HG02759 (cell line): Measurements from ENCODE around the gene AIFM3.

ENCODE experiments used
- ATAC-seq: cut with Tn5 transposase; IDR thresholded peaks from one replicate; pipeline ENCODE4 v1.9.1; 2021; ENCODE audit warnings: mild to moderate bottlenecking, moderate library complexity; ENCODE audit not compliant: unreplicated experiment

AIFM3 gene

DNA sequence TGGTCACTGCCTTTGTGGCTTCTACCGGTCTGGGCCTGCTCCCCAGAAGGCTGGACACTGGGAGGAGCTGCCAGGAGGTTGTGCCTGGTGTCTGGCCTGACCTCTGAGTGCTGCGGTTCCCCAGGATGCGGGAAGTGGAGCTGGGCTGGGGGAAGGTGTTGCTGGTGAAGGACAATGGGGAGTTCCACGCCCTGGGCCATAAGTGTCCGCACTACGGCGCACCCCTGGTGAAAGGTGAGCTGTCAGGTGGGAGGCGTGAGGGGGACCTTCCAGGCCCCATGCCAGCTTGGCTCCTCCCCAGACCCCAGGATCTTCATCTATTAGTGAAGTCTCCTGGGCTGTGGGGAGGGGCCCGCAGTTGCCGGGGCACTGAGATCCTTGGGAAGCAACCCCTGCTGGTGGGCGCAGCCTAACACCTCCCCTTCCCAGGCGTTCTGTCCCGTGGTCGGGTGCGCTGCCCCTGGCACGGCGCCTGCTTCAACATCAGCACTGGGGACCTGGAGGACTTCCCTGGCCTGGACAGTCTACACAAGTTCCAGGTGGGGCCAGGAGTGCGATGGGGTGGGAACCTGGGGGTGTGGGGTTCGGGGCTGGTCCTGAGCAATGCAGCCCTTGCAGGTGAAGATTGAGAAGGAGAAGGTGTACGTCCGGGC lies 6.7 kb downstream of the AIFM3 start:
- no peak for ATAC-seq

GRCh38 chr22:20974336-20974955 lies 7.4 kb downstream of the AIFM3 start:
- no peak for ATAC-seq

DNA sequence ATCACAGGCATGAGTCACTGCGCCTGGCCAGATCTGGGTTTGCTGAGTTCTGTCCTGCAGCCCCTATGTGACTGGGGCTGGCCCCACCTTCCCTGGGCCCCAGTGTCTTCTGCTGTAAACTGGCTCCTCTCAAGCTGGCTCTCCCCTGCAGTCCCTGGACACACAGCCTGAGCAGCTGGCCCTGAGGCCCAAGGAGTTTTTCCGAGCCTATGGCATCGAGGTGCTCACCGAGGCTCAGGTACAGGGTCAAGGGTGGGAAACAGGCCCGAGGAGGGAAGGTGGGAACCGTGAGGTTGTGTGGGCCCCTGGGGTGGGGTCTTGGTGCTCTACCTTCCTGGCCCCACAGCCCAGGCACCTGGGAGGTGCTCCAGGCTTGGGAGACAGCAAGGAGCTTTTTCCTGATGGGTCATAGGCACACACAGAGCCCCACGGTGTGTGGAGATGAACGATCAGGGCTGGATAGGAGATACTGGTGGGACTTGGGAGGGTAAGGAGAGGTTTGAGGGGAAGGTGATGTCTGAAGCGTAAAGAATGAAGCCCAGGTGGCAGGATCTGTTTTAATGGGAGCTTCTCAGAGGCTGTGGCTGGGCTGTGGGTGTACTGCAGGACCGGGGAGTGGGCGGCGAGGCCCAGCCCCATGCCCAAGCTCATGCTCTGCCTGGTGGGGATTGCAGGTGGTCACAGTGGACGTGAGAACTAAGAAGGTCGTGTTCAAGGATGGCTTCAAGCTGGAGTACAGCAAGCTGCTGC lies 8.7 kb downstream of the AIFM3 start:
- ATAC-seq: no peak

- no peak for ATAC-seq
Observed at GRCh38 chr22:20976291-20976877, 9.3 kb downstream of the AIFM3 start.

- ATAC-seq: no peak
Observed at GRCh38 chr22:20977019-20977418, 10.0 kb downstream of the AIFM3 start.

DNA sequence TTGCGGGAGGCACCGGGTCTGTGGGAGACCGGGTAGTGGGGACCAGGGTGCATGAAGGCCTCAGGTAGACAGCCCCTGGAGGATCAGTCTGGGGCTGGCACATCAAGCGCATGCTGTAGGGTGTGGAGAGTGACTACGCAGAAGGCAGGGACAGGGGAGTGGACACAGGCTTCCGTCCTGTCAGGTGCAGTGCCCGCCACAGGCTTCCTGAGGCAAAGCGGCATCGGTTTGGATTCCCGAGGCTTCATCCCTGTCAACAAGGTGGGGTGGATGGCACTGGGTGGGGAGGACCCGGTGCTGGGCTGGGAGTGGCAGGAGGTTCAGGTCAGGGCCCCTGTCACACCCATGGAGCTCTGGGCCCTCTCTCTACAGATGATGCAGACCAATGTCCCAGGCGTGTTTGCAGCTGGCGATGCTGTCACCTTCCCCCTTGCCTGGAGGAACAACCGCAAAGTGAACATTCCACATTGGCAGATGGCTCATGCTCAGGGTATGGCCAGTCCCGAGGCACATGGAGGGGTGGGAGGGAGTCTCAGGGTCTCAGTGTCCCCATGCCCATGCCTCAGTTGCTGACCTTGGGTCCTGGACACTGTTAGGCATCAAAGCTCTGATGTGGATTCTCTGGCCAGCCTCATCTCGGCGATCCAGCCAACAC lies 10.6 kb downstream of the AIFM3 start:
- ATAC-seq: no peak

DNA sequence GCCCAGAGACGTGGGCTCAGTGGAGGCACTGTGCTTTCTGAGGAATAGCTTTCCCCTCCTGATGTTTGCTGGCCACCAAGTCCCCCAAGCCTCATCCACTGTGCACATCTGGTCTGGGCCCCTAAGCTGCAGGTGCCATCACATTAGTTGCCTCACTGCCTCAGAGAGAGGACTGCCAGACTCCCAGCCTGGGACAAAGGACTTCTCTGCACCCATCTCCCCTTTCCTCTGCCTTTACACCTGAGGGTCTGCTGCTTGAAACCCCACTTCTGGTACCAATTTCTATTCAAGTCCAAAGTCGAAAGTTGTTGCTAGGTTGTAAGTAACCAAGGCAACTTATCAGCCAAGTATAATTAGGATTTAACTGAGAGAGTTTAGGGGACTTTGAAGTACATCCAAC lies 11.4 kb downstream of the AIFM3 start:
- ATAC-seq: no peak

DNA sequence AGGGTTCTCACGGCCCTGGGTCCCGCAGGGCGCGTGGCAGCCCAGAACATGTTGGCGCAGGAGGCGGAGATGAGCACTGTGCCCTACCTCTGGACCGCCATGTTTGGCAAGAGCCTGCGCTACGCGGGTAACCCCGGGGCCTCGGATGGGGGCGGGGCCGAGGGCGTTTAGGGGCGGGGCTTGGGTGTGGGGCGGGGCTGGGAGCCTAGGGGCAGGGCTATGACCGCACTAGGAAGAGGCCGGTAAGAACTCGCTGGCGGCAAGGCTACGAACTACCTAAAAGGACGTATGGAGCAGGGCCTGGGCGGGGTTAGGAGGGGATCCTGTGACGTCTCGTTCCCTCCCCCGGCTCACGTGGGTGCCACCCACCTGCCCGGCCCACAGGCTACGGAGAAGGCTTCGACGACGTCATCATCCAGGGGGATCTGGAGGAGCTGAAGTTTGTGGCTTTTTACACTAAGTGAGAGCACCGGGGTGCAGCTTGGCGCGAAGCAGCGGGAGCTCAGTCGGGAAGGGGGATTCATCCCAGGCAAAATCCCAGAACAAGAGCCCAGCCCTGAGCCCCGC lies 12.3 kb downstream of the AIFM3 start:
- ATAC-seq: no peak

- ATAC-seq: no peak
Observed at GRCh38 chr22:20979940-20980453, 12.9 kb downstream of the AIFM3 start.

DNA sequence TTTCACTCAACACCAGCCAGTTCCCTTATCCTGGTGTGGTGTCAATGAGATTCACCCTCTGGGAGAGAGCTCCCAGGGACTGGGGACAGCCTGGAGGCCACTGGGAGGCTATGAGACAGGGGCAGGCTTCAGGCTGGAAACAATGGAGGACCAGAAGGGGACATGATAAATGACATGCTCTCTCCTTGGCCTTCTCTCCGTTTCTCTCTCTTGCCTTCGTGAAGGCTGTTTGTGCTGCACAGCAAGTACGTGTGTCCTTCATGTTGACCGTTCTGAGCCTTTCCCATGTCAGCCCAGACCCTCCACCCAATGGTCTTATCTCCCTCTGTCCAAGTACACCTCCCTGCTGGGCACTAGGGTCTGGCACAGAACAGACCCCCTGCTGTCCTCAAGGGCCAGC lies 13.5 kb downstream of the AIFM3 start:
- no peak for ATAC-seq

GRCh38 chr22:20980938-20981722 lies 14.1 kb downstream of the AIFM3 start:
- ATAC-seq: no peak

- peak; percentile 87 for ATAC-seq
Observed at GRCh38 chr22:20981787-20982562, 14.9 kb downstream of the AIFM3 start, which contains the start of gene LZTR1. TSS of gene LZTR1 (plus strand) at chr22:20982297. CDS start at chr22:20982372, 75 bp downstream.

DNA sequence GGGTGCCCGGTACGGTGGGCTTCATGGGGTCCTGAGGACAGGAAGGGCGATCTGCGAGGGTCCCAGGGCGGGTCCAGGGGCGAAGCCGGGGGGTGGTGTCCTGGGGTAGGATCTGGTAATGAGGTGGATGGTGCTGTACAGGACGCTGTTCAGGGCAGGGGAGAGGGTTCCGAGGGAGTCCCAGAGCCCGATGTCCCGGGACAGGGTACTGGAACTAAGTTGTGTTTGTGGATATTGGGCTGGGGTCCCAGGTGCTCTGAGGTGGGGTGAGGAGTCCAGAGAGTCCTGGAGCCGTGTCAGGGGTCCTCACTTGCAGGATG lies 15.5 kb downstream of the AIFM3 start:
- ATAC-seq: peak; percentile 19

DNA sequence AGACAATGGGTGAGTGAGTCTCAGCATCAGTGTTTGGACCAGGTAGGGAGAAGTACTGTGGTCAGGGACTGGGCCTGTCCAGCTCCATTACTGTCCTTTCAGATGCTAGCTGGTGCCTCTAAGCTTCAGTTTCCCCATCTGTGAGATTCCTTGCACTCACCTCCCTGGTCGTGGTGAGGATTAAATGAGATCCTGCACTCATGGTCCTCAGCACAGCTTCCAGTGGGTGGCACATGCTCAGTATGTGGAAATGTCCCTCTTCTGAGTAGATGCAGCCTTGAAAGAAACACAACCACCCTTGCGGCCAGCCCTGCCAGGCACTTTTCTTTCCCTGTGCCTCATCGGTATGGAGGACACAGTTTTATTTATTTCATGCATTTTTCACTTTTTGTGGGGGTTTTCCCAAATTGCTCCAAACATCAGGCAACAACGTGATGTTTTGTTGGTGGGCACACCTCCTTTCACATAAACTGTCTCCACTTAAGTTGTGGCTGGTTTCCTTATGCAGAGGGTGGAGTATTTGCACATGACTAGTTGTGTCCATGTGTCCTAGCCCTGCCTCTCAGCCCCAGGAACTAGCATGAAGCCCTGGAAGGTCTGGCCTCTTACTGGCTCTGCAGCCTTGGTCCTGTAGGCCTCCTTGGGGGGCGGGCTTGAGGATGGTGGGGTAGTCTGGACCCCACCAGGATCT lies 16.2 kb downstream of the AIFM3 start:
- ATAC-seq: no peak

DNA sequence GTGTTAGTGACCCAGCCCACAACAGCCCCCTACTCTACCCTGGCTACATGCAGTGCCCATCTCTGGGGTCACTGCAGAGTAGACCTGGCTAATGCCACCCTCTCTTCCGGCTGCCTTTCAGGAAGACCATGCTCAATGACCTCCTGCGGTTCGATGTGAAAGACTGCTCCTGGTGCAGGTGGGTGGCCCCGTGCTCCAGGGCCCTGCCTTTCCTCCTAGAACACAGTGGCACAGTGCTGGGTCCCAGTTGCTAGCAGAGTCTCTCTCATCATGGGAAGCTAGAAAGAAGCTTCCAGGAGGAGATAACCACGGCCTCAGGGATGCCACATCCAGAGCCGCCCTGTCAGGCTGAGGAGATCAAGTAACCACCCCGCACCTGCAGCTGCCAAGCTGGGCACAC lies 18.7 kb downstream of the AIFM3 start:
- ATAC-seq: no peak

DNA sequence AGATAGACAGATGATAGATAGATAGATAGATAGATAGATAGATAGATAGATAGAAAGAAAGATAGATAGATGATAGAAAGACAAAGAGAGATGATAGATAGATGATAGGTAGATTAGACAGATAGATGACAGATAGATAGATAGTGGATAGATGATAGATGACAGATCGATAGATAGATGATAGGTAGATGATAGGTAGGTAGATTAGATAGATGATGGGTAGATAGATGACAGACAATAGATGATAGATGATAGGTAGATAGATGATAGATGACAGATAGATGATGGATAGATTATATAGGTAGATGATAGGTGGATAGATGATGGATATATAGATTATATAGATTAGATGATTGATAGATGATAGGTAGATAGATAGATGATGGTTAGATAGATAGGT lies 19.3 kb downstream of the AIFM3 start:
- ATAC-seq: no peak

DNA sequence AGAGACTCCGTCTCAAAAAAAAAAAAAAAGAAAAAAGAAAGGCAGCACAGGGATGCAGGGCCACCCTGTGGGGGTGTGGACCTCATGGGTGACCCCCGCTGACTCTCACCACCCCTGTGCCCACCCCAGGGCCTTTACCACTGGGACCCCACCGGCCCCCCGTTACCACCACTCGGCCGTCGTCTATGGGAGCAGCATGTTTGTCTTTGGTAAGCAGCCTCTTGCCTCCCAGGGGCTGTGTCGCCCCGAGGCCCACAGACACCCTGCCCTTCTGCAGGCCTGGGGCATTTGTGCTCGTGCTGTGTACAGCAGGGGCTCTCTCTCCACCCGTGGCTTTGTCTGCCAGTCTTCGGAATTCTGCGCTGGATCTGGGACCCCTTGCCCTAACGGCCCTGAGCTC lies 20.3 kb downstream of the AIFM3 start:
- ATAC-seq: no peak

DNA sequence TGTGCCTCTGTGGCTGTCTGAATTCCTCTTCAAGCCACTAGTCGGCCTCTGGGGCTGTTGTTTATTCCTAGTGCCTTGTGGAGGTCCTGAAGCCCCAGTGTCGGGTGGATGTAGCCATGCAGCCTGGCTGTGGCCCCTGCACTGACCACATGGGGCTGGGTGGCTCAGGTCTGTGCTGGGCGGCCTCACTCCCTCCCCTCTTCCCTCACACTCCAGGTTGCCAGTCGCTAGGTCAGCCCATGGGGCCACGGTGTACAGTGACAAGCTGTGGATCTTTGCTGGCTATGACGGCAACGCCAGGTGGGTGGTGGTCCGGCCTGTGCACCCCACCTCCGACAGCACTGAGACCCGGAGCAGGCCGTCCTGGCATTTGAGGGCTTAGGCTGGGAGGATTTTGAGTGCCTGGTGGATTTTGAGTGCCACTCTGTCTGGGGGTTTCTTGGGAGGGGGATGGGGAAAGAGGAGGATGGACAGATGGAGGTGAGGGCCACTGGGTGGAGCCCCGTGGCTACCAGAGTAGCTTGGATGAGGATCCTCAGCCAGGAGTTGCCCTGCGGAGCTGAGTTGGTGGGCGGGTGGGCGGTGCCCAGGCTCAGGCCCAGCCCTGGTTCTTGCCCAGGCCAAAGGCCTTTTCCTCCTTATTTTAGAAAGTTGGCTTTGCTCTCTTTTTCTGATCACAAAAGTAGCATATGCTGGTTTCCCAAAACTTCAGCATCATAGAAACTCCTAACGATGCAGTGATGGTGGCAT lies 21.7 kb downstream of the AIFM3 start:
- ATAC-seq: no peak
